Mesothelial cell of epicardium (in vitro differentiated cells): ENCODE measurements around the gene ASAP2. TPM values are rescaled to one million over a fixed set of nuclear protein-coding genes. Genes with fewer than 3 reads are reported as not detected.

Source experiments
- DNase-seq, 2 experiments: peaks; one replicate each; pipeline ENCODE4 v3.0.0; 2021; ENCODE audit warnings: low spot score in 2 of 2; ENCODE audit not compliant: unreplicated experiment in 2 of 2
- H3K27ac Mint-ChIP-seq: 2 replicates; pipeline ENCODE4 v1.8.0; 2021; ENCODE audit warnings: mixed read lengths
- H3K27me3 Mint-ChIP-seq: 2 replicates; pipeline ENCODE4 v1.8.0; 2021; ENCODE audit warnings: low read depth, mixed read lengths
- H3K36me3 Mint-ChIP-seq: 2 replicates; pipeline ENCODE4 v1.8.0; 2021; ENCODE audit warnings: mixed read lengths
- H3K4me1 Mint-ChIP-seq: 2 replicates; pipeline ENCODE4 v1.8.0; 2021; ENCODE audit warnings: mixed read lengths
- H3K4me3 Mint-ChIP-seq: 2 replicates; pipeline ENCODE4 v1.8.0; 2021; ENCODE audit warnings: mild to moderate bottlenecking, moderate library complexity, mixed read lengths
- H3K9me3 Mint-ChIP-seq: 2 replicates; pipeline ENCODE4 v1.8.0; 2021; ENCODE audit warnings: mixed read lengths
- CTCF ChIP-seq: fragments of 200-600 bp; sonication (generic); IDR thresholded peaks from one replicate; pipeline ENCODE4 v1.5.0; 2021; ENCODE audit warnings: antibody characterized with exemption; ENCODE audit not compliant: unreplicated experiment
- total RNA-seq: library from RNA; stranded (reverse); gene quantifications from 3 replicates; pipeline ENCODE4 v1.2.1, GENCODE V29; 2021

The ASAP2 gene
- total RNA-seq, 1 donor from 2014 or later = 25.8 TPM

GRCh38 chr2:9384521-9384920, 177.9 kb downstream of the ASAP2 start:
- H3K36me3 Mint-ChIP-seq = peaks cover 24% of the 10 kb centered on the region
- DNase-seq = no peak

GRCh38 chr2:9385841-9386240, 179.2 kb downstream of the ASAP2 start:
- no peaks in the 10 kb centered on the region for H3K27me3 Mint-ChIP-seq
- H3K4me1 Mint-ChIP-seq = peaks cover 6% of the 10 kb centered on the region
- DNase-seq = no peak
- H3K9me3 Mint-ChIP-seq = no peaks in the 10 kb centered on the region
- no peak overlapping the region for H3K27ac Mint-ChIP-seq
- TF ChIP-seq CTCF = no peak
- peaks cover 35% of the 10 kb centered on the region for H3K36me3 Mint-ChIP-seq
- no peak overlapping the region for H3K4me3 Mint-ChIP-seq

More at GRCh38 chr2:9384521-9384920, 177.9 kb downstream of the ASAP2 start:
- no peak overlapping the region for H3K27ac Mint-ChIP-seq
- H3K4me3 Mint-ChIP-seq = no peak overlapping the region
- H3K27me3 Mint-ChIP-seq = no peaks in the 10 kb centered on the region
- no peak for TF ChIP-seq CTCF
- H3K4me1 Mint-ChIP-seq = peaks cover 6% of the 10 kb centered on the region
- H3K9me3 Mint-ChIP-seq = no peaks in the 10 kb centered on the region

- H3K4me3 Mint-ChIP-seq = no peak overlapping the region
- H3K4me1 Mint-ChIP-seq = peaks cover 11% of the 10 kb centered on the region
- peaks cover 28% of the 10 kb centered on the region for H3K36me3 Mint-ChIP-seq
- H3K9me3 Mint-ChIP-seq = no peaks in the 10 kb centered on the region
- no peak overlapping the region for H3K27ac Mint-ChIP-seq
- no peaks in the 10 kb centered on the region for H3K27me3 Mint-ChIP-seq
- TF ChIP-seq CTCF = no peak
- DNase-seq = no peak
These were observed 181.6 kb downstream of the ASAP2 start for GRCh38 chr2:9388199-9388681.

GRCh38 chr2:9388950-9389911, 182.6 kb downstream of the ASAP2 start:
- Mint-ChIP-seq H3K27me3 (no peaks in the 10 kb centered on the region), H3K4me1 (peaks cover 10% of the 10 kb centered on the region), H3K9me3 (no peaks in the 10 kb centered on the region), H3K27ac (no peak overlapping the region), H3K4me3 (no peak overlapping the region), H3K36me3 (peaks cover 27% of the 10 kb centered on the region)
- TF ChIP-seq CTCF = no peak
- no peak for DNase-seq

GRCh38 chr2:9390151-9390850, 183.7 kb downstream of the ASAP2 start:
- H3K36me3 Mint-ChIP-seq = peaks cover 34% of the 10 kb centered on the region
- no peak overlapping the region for H3K27ac Mint-ChIP-seq
- H3K9me3 Mint-ChIP-seq = no peaks in the 10 kb centered on the region
- no peak for TF ChIP-seq CTCF
- H3K4me1 Mint-ChIP-seq = peaks cover 10% of the 10 kb centered on the region
- no peaks in the 10 kb centered on the region for H3K27me3 Mint-ChIP-seq
- no peak overlapping the region for H3K4me3 Mint-ChIP-seq
- no peak for DNase-seq
